Loucy (cell line): Measurements from ENCODE around the gene USP34.

Experiments
- H2AFZ ChIP-seq: fragments of 200-600 bp; sonication (generic); 2 replicates; pipeline ENCODE4 v1.6.0; 2016; ENCODE audit warnings: antibody characterized with exemption, mild to moderate bottlenecking, low read length, moderate library complexity
- H3F3A ChIP-seq: fragments of 200-600 bp; 2 replicates; pipeline ENCODE4 v1.6.0; 2016; ENCODE audit warnings: antibody characterized with exemption, low read depth, mild to moderate bottlenecking
- H3K27me3 ChIP-seq: fragments of 200-600 bp; sonication (generic); 2 replicates; pipeline ENCODE4 v1.6.1; 2014; ENCODE audit warnings: low read length, mild to moderate bottlenecking; ENCODE audit not compliant: insufficient read depth, poor library complexity, severe bottlenecking
- H3K36me3 ChIP-seq: fragments of 200-600 bp; sonication (generic); 2 replicates; pipeline ENCODE4 v1.6.1; 2016; ENCODE audit warnings: low read length; ENCODE audit not compliant: insufficient read depth
- H3K4me1 ChIP-seq: fragments of 200-600 bp; sonication (generic); 2 replicates; pipeline ENCODE4 v1.5.1; 2014; ENCODE audit warnings: low read length, mild to moderate bottlenecking; ENCODE audit not compliant: insufficient read depth, poor library complexity, severe bottlenecking
- H3K4me2 ChIP-seq: fragments of 200-600 bp; sonication (generic); 2 replicates; pipeline ENCODE4 v1.6.0; 2014; ENCODE audit warnings: antibody characterized with exemption, low read length, low read depth, mild to moderate bottlenecking; ENCODE audit not compliant: poor library complexity, severe bottlenecking
- H3K4me3 ChIP-seq: fragments of 200-600 bp; sonication (generic); 2 replicates; pipeline ENCODE4 v1.5.1; 2014; ENCODE audit warnings: low read length, mild to moderate bottlenecking, mixed read lengths; ENCODE audit not compliant: poor library complexity, severe bottlenecking
- H3K79me2 ChIP-seq: fragments of 200-600 bp; sonication (generic); 2 replicates; pipeline ENCODE4 v1.6.1; 2014; ENCODE audit warnings: low read length; ENCODE audit not compliant: insufficient read depth
- H3K9ac ChIP-seq: fragments of 200-600 bp; sonication (generic); 2 replicates; pipeline ENCODE4 v1.6.0; 2014; ENCODE audit warnings: mild to moderate bottlenecking, low read depth, low read length, moderate library complexity; ENCODE audit not compliant: poor library complexity, severe bottlenecking
- H3K9me2 ChIP-seq: fragments of 200-600 bp; sonication (generic); replicated peaks from 2 replicates; pipeline ENCODE4 v1.6.1; 2016; ENCODE audit warnings: low read depth, low read length, mixed read lengths
- H3K9me3 ChIP-seq: fragments of 200-600 bp; sonication (generic); 2 replicates; pipeline ENCODE4 v1.6.1; 2014; ENCODE audit warnings: mild to moderate bottlenecking, antibody characterized with exemption, low read length, low read depth; ENCODE audit not compliant: insufficient read depth
- H4K20me1 ChIP-seq: fragments of 200-600 bp; sonication (generic); 2 replicates; pipeline ENCODE4 v1.6.0; 2014; ENCODE audit warnings: antibody characterized with exemption, low read length, mild to moderate bottlenecking; ENCODE audit not compliant: insufficient read depth, poor library complexity, severe bottlenecking
- CTCF ChIP-seq: fragments of 200-600 bp; sonication (generic); conservative IDR thresholded peaks from 2 replicates; pipeline ENCODE4 v1.5.1; 2014; ENCODE audit warnings: mild to moderate bottlenecking, antibody characterized with exemption, low read length
- EZH2phosphoT487 ChIP-seq: fragments of 200-600 bp; IDR thresholded peaks from 2 replicates; pipeline ENCODE4 v1.6.1; 2018; ENCODE audit warnings: antibody characterized with exemption, mild to moderate bottlenecking, moderate library complexity, borderline replicate concordance

The USP34 gene

GRCh38 chr2:61361068-61361467 is 109.8 kb downstream of the USP34 start:
- no peaks in the 10 kb centered on the region for H4K20me1 ChIP-seq
- peaks cover 26% of the 10 kb centered on the region; the same call in 1 of the 2 replicates for H3K36me3 ChIP-seq

GRCh38 chr2:61359058-61359457 is 111.8 kb downstream of the USP34 start:
- TF ChIP-seq CTCF (no peak), EZH2phosphoT487 (no peak)
- Histone ChIP-seq H3K4me3 (no peak overlapping the region), H3K9me3 (peaks cover 4% of the 10 kb centered on the region; the same call in 1 of the 2 replicates), H3K27me3 (no peaks in the 10 kb centered on the region), H3K79me2 (peaks cover 58% of the 10 kb centered on the region), H3K4me2 (no peak overlapping the region), H3K36me3 (peaks cover 35% of the 10 kb centered on the region; the same call in 1 of the 2 replicates), H4K20me1 (no peaks in the 10 kb centered on the region), H2AFZ (no peak overlapping the region), H3K9ac (no peak overlapping the region), H3K9me2 (no peaks in the 10 kb centered on the region), H3K4me1 (no peaks in the 10 kb centered on the region), H3F3A (no peaks in the 10 kb centered on the region)

More at GRCh38 chr2:61361068-61361467, 109.8 kb downstream of the USP34 start:
- Histone ChIP-seq H2AFZ (no peak overlapping the region), H3F3A (no peaks in the 10 kb centered on the region), H3K27me3 (no peaks in the 10 kb centered on the region), H3K9ac (no peak overlapping the region), H3K9me3 (no peaks in the 10 kb centered on the region), H3K4me1 (peaks cover 3% of the 10 kb centered on the region), H3K9me2 (no peaks in the 10 kb centered on the region), H3K4me3 (no peak overlapping the region), H3K4me2 (no peak overlapping the region), H3K79me2 (peaks cover 38% of the 10 kb centered on the region)
- TF ChIP-seq CTCF (no peak), EZH2phosphoT487 (no peak)

- Histone ChIP-seq H2AFZ (no peak overlapping the region), H3K9ac (no peak overlapping the region), H3K9me3 (peaks cover 10% of the 10 kb centered on the region; the same call in 1 of the 2 replicates), H3K9me2 (no peaks in the 10 kb centered on the region), H3K4me2 (no peak overlapping the region), H3K36me3 (peaks cover 35% of the 10 kb centered on the region; the same call in 1 of the 2 replicates), H3F3A (no peaks in the 10 kb centered on the region), H3K4me1 (no peaks in the 10 kb centered on the region), H3K79me2 (peaks cover 64% of the 10 kb centered on the region), H3K27me3 (no peaks in the 10 kb centered on the region), H3K4me3 (no peak overlapping the region), H4K20me1 (no peaks in the 10 kb centered on the region)
- TF ChIP-seq EZH2phosphoT487 (no peak), CTCF (no peak)
Observed at GRCh38 chr2:61357681-61358080, 113.2 kb downstream of the USP34 start.
